Effector memory CD4-positive, alpha-beta T cell (primary cell): Measurements from ENCODE around the gene BTG4.

ENCODE experiments used
- DNase-seq, 3 donors: peaks; one replicate each; pipeline ENCODE4 v3.0.0-alpha.2; 2020
- H3K27ac ChIP-seq: 2 replicates; pipeline ENCODE4 v1.7.0; 2013; ENCODE audit warnings: mild to moderate bottlenecking, low read length, moderate library complexity; ENCODE audit not compliant: insufficient read depth, poor library complexity, severe bottlenecking
- H3K27me3 ChIP-seq: replicated peaks from 2 replicates; pipeline ENCODE4 v1.7.0; 2013; ENCODE audit warnings: mild to moderate bottlenecking, low read length; ENCODE audit not compliant: insufficient read depth, control insufficient read depth, poor library complexity, severe bottlenecking
- H3K36me3 ChIP-seq: 2 replicates; pipeline ENCODE4 v1.7.0; 2013; ENCODE audit warnings: mild to moderate bottlenecking, low read length, moderate library complexity; ENCODE audit not compliant: control insufficient read depth, insufficient read depth
- H3K4me1 ChIP-seq: 2 replicates; pipeline ENCODE4 v1.7.0; 2013; ENCODE audit warnings: low read length, mild to moderate bottlenecking; ENCODE audit not compliant: control insufficient read depth, insufficient read depth, poor library complexity, severe bottlenecking
- H3K4me3 ChIP-seq: 2 replicates; pipeline ENCODE4 v1.7.0; 2013; ENCODE audit warnings: low read length, low read depth, mild to moderate bottlenecking; ENCODE audit not compliant: insufficient read depth, poor library complexity, severe bottlenecking
- H3K9me3 ChIP-seq: 2 replicates; pipeline ENCODE4 v1.7.0; 2013; ENCODE audit warnings: mild to moderate bottlenecking, low read length, moderate library complexity; ENCODE audit not compliant: control insufficient read depth

Gene BTG4

DNA sequence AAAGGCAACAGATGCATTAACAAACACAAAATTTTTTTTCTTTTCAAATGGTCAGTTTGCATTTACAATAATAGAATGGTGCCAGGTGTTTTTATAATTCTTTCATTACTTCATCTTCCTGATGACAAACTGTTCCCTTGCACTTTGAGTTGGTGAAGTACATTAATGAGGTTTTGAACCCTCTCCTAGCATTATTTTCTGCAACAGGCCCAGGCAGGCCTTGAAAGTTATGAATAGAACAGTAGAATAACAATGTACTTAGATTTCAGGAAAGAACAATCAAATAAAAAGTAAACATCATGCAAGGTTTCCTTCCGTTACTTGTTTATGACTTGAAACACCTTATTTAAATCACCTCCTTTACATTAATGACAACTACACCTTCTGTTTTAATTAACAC is 9.6 kb downstream of the BTG4 start:
- no peaks in the 10 kb centered on the region for H3K9me3 ChIP-seq
- H3K4me3 ChIP-seq: no peak overlapping the region
- H3K4me1 ChIP-seq: no peaks in the 10 kb centered on the region
- DNase-seq: no peak
- no peaks in the 10 kb centered on the region for H3K36me3 ChIP-seq
- no peaks in the 10 kb centered on the region for H3K27me3 ChIP-seq
- no peak overlapping the region for H3K27ac ChIP-seq

- H3K36me3 ChIP-seq: no peaks in the 10 kb centered on the region
- DNase-seq: no peak
- no peaks in the 10 kb centered on the region for H3K9me3 ChIP-seq
- H3K4me3 ChIP-seq: no peak overlapping the region
- no peaks in the 10 kb centered on the region for H3K4me1 ChIP-seq
- H3K27ac ChIP-seq: no peak overlapping the region
- no peaks in the 10 kb centered on the region for H3K27me3 ChIP-seq
These were observed 11.7 kb downstream of the BTG4 start for GRCh38 chr11:111500481-111500880.

- no peak overlapping the region for H3K4me3 ChIP-seq
- H3K27ac ChIP-seq: no peak overlapping the region
- H3K9me3 ChIP-seq: no peaks in the 10 kb centered on the region
- no peaks in the 10 kb centered on the region for H3K36me3 ChIP-seq
- no peak for DNase-seq
- H3K4me1 ChIP-seq: no peaks in the 10 kb centered on the region
- no peaks in the 10 kb centered on the region for H3K27me3 ChIP-seq
These were observed 12.7 kb downstream of the BTG4 start for GRCh38 chr11:111499483-111499882.

- Histone ChIP-seq H3K27me3 (no peaks in the 10 kb centered on the region), H3K4me1 (no peaks in the 10 kb centered on the region), H3K27ac (no peak overlapping the region), H3K4me3 (no peak overlapping the region), H3K36me3 (no peaks in the 10 kb centered on the region), H3K9me3 (no peaks in the 10 kb centered on the region)
- DNase-seq: no peak
These were observed 18.1 kb downstream of the BTG4 start for GRCh38 chr11:111494040-111494439.

- H3K4me3 ChIP-seq: no peak overlapping the region
- H3K27me3 ChIP-seq: no peaks in the 10 kb centered on the region
- H3K27ac ChIP-seq: no peak overlapping the region
- no peak for DNase-seq
- H3K36me3 ChIP-seq: no peaks in the 10 kb centered on the region
- no peaks in the 10 kb centered on the region for H3K9me3 ChIP-seq
- no peaks in the 10 kb centered on the region for H3K4me1 ChIP-seq
These were observed 21.7 kb downstream of the BTG4 start for GRCh38 chr11:111490496-111490895.

GRCh38 chr11:111483431-111483830 is 28.8 kb downstream of the BTG4 start:
- H3K4me1 ChIP-seq: no peaks in the 10 kb centered on the region
- H3K27ac ChIP-seq: no peak overlapping the region
- no peak overlapping the region for H3K4me3 ChIP-seq
- DNase-seq: no peak
- no peaks in the 10 kb centered on the region for H3K27me3 ChIP-seq
- peaks cover 5% of the 10 kb centered on the region for H3K9me3 ChIP-seq
- no peaks in the 10 kb centered on the region for H3K36me3 ChIP-seq

- H3K27me3 ChIP-seq: no peaks in the 10 kb centered on the region
- no peak overlapping the region for H3K4me3 ChIP-seq
- H3K9me3 ChIP-seq: peaks cover 5% of the 10 kb centered on the region
- H3K27ac ChIP-seq: no peak overlapping the region
- H3K4me1 ChIP-seq: no peaks in the 10 kb centered on the region
- no peak for DNase-seq
- no peaks in the 10 kb centered on the region for H3K36me3 ChIP-seq
These were observed 32.5 kb downstream of the BTG4 start for GRCh38 chr11:111479666-111480065.

DNA sequence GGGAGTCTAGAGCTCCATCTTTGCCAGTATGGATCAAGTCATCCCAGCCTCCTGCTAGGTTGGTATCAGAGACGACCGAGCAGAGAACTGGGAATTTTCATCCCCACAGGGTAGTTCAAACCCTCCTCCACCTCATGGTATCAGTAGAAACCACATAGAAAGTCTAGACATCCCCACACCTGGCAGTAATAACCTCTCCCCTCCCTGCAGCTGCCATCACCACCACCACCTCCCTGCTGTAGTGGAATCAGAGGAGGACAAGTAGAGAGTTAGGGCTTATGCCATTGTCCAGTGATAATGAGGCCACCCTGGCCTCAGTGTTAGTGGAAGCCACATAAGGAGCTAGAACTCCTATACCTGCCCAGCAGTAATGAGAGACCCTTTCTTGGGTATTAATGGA is 34.3 kb downstream of the BTG4 start:
- no peak overlapping the region for H3K4me3 ChIP-seq
- H3K4me1 ChIP-seq: no peaks in the 10 kb centered on the region
- H3K36me3 ChIP-seq: no peaks in the 10 kb centered on the region
- no peak for DNase-seq
- H3K27ac ChIP-seq: no peak overlapping the region
- H3K9me3 ChIP-seq: peaks cover under 1% of the 10 kb centered on the region
- no peaks in the 10 kb centered on the region for H3K27me3 ChIP-seq

GRCh38 chr11:111476956-111477355 is 35.2 kb downstream of the BTG4 start:
- H3K27ac ChIP-seq: no peak overlapping the region
- H3K4me3 ChIP-seq: no peak overlapping the region
- no peaks in the 10 kb centered on the region for H3K36me3 ChIP-seq
- no peaks in the 10 kb centered on the region for H3K27me3 ChIP-seq
- no peak for DNase-seq
- H3K9me3 ChIP-seq: no peaks in the 10 kb centered on the region
- no peaks in the 10 kb centered on the region for H3K4me1 ChIP-seq

- no peaks in the 10 kb centered on the region for H3K4me1 ChIP-seq
- no peak for DNase-seq
- no peaks in the 10 kb centered on the region for H3K9me3 ChIP-seq
- H3K27ac ChIP-seq: no peak overlapping the region
- no peaks in the 10 kb centered on the region for H3K27me3 ChIP-seq
- no peaks in the 10 kb centered on the region for H3K36me3 ChIP-seq
- H3K4me3 ChIP-seq: no peak overlapping the region
These were observed 35.8 kb downstream of the BTG4 start for GRCh38 chr11:111476366-111476765.

- no peaks in the 10 kb centered on the region for H3K27me3 ChIP-seq
- H3K36me3 ChIP-seq: no peaks in the 10 kb centered on the region
- no peak overlapping the region for H3K4me3 ChIP-seq
- no peaks in the 10 kb centered on the region for H3K4me1 ChIP-seq
- no peak for DNase-seq
- H3K9me3 ChIP-seq: no peaks in the 10 kb centered on the region
- H3K27ac ChIP-seq: no peak overlapping the region
These were observed 37.8 kb downstream of the BTG4 start for GRCh38 chr11:111474432-111474831.
